ENCODE results near the gene C2orf68.
"Not testable (repeated sequence)": the region's sequence is repeated elsewhere in the genome, so short reads cannot be mapped to it uniquely, and the experiment has no call there.

The C2orf68 gene

DNA sequence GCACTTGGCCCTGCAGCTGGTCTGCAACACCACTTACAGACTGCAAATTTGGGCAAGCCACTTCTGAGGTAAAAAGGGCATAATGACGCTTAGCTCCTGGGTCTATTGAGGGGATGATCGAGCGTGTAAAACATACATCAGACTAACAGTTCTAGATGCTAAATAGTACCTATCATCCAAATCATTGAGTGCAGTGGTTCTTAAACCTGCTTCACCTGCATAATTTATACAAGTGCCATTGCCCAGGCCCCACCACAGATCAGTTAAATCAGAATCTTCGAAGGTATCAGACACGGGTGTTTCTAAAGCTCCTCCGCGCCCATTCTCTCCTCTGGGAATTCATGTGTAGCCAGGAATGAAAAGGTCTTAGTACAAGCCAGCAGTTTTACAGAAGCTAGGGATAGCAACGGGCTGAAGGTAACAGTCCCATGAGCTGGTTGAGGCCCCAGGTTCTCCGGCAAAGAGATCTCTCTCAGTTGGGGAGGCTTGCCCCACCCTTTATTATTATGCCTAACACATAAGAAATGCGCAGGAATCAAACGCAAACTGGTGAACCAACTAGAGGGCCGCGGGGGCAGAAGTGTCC, 17.1 kb downstream of the C2orf68 start:
- TF ChIP-seq SPI1 (IDR thresholded peaks at IDR 0.05; ENCODE audit: low read depth, low read length), result no peak
- TF ChIP-seq POLR2AphosphoS5 (IDR thresholded peaks at IDR 0.05; ENCODE audit: low read depth, low read length), result no peak
- TF ChIP-seq TAF1 (IDR thresholded peaks at IDR 0.05; ENCODE audit: low read depth, low read length), result no peak
- no peak for TF ChIP-seq POLR2A (IDR thresholded peaks at IDR 0.05; ENCODE audit: low read depth, low read length)
- TF ChIP-seq POU2F2 (IDR thresholded peaks at IDR 0.05; ENCODE audit: low read depth, low read length), result no peak
- FAIRE-seq, result peak; percentile 56
- no peak for DNase-seq (ENCODE audit: insufficient read length, low spot score)

DNA sequence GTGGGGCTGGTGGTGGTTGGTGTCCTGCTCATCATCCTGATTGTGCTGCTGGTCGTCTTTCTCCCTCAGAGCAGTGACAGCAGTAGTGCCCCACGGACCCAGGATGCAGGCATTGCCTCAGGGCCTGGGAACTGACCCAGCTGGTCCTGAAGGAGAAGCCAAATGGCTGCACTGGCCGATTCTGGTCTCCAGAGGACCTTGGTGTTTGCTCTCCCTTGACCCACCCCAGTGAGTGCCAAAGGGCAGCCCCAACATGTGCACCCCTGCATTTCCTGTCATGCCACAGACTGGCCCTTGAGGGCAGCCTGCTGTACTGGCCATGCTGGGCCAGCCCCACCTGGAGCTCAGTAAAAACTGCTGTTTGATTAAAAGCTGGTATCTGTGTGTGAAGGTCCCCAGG, 18.8 kb downstream of the C2orf68 start:
- no peak for TF ChIP-seq TAF1 (IDR thresholded peaks at IDR 0.05; ENCODE audit: low read depth, low read length)
- TF ChIP-seq PAX5 (IDR thresholded peaks at IDR 0.05; ENCODE audit: insufficient read depth, low read length, severe bottlenecking), result no peak
- no peak for TF ChIP-seq SPI1 (IDR thresholded peaks at IDR 0.05; ENCODE audit: low read depth, low read length)
- no peak for TF ChIP-seq POU2F2 (IDR thresholded peaks at IDR 0.05; ENCODE audit: low read depth, low read length)
- no peak for TF ChIP-seq POLR2A (IDR thresholded peaks at IDR 0.05; ENCODE audit: low read depth, low read length)
- TF ChIP-seq POLR2AphosphoS5 (IDR thresholded peaks at IDR 0.05; ENCODE audit: low read depth, low read length), result no peak
- no peak for FAIRE-seq
- DNase-seq (ENCODE audit: insufficient read length, low spot score), result no peak

DNA sequence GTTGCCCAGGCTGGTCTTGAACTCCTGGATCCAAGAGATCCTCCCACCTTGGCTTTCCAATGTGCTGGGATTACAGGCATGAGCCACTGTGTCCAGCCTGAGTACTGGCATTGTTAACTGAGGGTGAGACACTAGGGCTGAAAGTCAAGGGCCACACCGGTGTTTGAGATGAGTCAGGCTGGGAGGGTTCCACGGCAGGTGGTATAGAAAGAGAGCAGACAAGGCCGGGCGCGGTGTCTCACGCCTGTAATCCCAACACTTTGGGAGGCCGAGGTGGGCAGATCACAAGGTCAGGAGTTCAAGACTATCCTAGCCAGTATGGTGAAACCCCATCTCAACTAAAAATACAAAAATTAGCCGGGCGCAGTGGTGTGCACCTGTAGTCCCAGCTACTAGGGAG, 19.6 kb downstream of the C2orf68 start:
- not testable (repeated sequence) for FAIRE-seq; DNase-seq (ENCODE audit: insufficient read length, low spot score)

DNA sequence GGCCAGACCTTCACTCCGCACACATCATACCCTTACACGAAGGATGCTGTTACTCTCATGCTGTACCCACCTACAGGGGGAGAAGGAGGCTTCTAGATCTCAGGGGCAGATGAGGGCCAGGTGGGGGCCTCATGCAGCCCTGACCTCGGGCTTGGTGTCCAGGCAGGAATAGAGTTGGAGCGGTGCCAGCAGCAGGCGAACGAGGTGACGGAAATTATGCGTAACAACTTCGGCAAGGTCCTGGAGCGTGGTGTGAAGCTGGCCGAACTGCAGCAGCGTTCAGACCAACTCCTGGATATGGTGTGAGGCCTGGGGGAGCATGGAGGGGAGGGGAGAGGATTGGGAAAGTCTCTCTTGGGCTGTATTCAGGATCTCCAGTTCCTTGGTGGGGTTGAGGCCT, 20.3 kb downstream of the C2orf68 start:
- no peak for TF ChIP-seq SPI1 (IDR thresholded peaks at IDR 0.05; ENCODE audit: low read depth, low read length)
- no peak for TF ChIP-seq POLR2A (IDR thresholded peaks at IDR 0.05; ENCODE audit: low read depth, low read length)
- TF ChIP-seq POU2F2 (IDR thresholded peaks at IDR 0.05; ENCODE audit: low read depth, low read length), result no peak
- TF ChIP-seq POLR2AphosphoS5 (IDR thresholded peaks at IDR 0.05; ENCODE audit: low read depth, low read length), result no peak
- TF ChIP-seq TAF1 (IDR thresholded peaks at IDR 0.05; ENCODE audit: low read depth, low read length), result no peak
- no peak for TF ChIP-seq PAX5 (IDR thresholded peaks at IDR 0.05; ENCODE audit: insufficient read depth, low read length, severe bottlenecking)
- FAIRE-seq, result no peak

DNA sequence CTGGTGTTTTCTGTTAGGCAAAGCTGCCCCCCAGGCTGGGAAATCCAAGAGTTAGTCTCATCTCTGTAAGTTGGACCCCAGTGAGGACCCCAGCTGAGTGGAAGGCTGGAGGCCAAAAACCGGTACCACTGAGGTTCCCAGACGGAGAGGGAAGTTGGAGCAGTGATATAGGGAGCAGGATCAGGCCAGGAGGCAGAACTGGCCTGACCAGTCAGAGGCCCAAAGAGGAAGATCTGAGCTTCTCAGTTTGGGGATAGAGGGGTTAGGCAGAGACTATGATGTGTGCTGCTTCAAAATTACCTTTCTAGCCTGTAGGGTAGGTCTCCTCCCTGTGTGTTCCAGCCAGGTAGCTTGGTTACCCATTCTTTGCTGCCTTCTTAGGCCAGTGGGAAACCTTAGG, 20.9 kb downstream of the C2orf68 start:
- DNase-seq (ENCODE audit: insufficient read length, low spot score) (no peak), FAIRE-seq (no peak)
- TF ChIP-seq SPI1 (IDR thresholded peaks at IDR 0.05; ENCODE audit: low read depth, low read length), result no peak
- TF ChIP-seq POLR2AphosphoS5 (IDR thresholded peaks at IDR 0.05; ENCODE audit: low read depth, low read length), result no peak
- no peak for TF ChIP-seq PAX5 (IDR thresholded peaks at IDR 0.05; ENCODE audit: insufficient read depth, low read length, severe bottlenecking)
- no peak for TF ChIP-seq TAF1 (IDR thresholded peaks at IDR 0.05; ENCODE audit: low read depth, low read length)
- no peak for TF ChIP-seq POLR2A (IDR thresholded peaks at IDR 0.05; ENCODE audit: low read depth, low read length)
- no peak for TF ChIP-seq POU2F2 (IDR thresholded peaks at IDR 0.05; ENCODE audit: low read depth, low read length)

More for the DNA sequence above, 20.3 kb downstream of the C2orf68 start:
- no peak for DNase-seq (ENCODE audit: insufficient read length, low spot score)

DNA sequence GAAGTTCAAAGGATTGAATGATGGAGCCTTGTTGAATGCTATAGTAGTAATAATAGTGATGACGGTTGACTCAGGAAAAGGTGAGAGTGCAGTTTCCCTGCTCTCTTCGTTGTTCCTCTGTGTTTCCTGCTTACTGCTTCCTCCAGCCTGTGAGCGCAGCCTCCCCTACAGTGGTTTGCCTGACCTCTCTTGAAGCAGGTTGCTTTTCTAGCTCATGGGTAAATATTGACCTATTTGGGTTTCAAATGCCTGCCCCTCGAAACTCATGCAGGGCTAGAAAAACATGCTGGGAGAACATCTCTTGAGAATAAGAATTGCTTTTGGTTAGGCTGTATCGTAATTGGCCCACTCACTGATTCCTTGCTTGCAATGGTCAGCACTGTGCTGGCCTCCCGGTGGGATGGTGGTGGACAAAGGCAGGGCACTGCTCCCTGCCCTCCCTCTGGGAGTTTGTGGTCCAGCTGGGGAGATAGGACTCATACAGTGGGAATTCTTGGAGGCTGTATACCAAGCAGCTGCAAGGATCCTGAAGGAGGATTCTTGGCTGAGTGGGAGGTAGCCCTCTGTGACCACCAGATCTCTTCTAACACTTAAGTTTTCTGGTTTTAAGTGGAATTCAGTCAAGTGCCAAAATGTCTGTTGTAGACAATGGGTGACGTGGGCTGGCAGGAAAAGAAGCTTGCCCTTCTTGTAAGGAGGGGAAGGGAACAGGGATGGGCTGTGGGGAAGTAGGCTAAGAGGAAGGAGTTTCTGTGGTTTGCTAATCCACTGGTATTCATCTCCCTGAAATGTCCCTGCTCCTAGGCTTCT, 21.7 kb downstream of the C2orf68 start:
- DNase-seq (ENCODE audit: insufficient read length, low spot score), result no peak

DNA sequence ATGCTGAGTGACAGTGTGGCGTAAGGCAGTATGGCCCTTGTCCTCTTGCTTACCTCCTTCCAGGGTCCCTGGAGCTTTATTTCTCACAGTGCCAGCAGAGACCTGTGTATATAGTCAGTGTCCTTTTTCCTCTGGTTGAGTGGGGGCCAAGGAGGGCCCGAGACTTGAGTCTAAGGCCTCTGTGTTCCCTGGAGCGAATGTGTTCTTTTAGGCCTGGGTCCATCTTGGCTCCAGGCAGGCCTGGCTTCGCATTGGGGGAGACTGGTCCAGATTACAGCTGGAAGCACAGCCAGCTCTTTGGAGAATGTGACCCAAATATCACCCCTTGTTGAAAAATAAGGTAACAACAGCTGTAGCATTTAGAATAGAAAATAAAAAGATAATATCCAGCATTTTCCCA, 22.7 kb downstream of the C2orf68 start:
- FAIRE-seq (no peak), DNase-seq (ENCODE audit: insufficient read length, low spot score) (no peak)
- TF ChIP-seq POU2F2 (IDR thresholded peaks at IDR 0.05; ENCODE audit: low read depth, low read length), result no peak
- no peak for TF ChIP-seq POLR2A (IDR thresholded peaks at IDR 0.05; ENCODE audit: low read depth, low read length)
- no peak for TF ChIP-seq SPI1 (IDR thresholded peaks at IDR 0.05; ENCODE audit: low read depth, low read length)
- TF ChIP-seq PAX5 (IDR thresholded peaks at IDR 0.05; ENCODE audit: insufficient read depth, low read length, severe bottlenecking), result no peak
- TF ChIP-seq POLR2AphosphoS5 (IDR thresholded peaks at IDR 0.05; ENCODE audit: low read depth, low read length), result no peak
- no peak for TF ChIP-seq TAF1 (IDR thresholded peaks at IDR 0.05; ENCODE audit: low read depth, low read length)

More for the DNA sequence above, 21.7 kb downstream of the C2orf68 start:
- no peak for FAIRE-seq
- TF ChIP-seq POU2F2 (IDR thresholded peaks at IDR 0.05; ENCODE audit: low read depth, low read length), result no peak

DNA sequence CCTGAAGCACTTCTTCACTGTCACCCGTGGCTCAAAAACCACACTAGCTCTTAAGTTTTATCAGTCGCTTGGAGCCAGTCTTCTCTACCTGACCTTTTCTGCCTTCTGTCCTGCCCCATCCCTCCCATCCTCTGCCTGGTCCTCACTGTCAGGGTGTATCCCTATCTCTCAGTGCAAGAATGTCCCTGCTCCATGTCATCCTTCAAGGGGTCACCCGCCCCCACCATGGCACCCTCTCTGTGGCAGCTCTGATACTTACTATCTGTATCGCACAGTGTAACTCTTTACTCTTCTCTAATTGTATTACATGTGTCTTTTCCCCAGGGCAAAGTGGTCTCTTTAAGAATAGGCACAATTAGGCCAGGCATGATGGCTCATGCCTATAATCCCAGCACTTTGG, 23.2 kb downstream of the C2orf68 start:
- FAIRE-seq (no peak), DNase-seq (ENCODE audit: insufficient read length, low spot score) (no peak)
- TF ChIP-seq PAX5 (IDR thresholded peaks at IDR 0.05; ENCODE audit: insufficient read depth, low read length, severe bottlenecking), result no peak
- TF ChIP-seq SPI1 (IDR thresholded peaks at IDR 0.05; ENCODE audit: low read depth, low read length), result no peak
- TF ChIP-seq POU2F2 (IDR thresholded peaks at IDR 0.05; ENCODE audit: low read depth, low read length), result no peak
- no peak for TF ChIP-seq TAF1 (IDR thresholded peaks at IDR 0.05; ENCODE audit: low read depth, low read length)
- no peak for TF ChIP-seq POLR2AphosphoS5 (IDR thresholded peaks at IDR 0.05; ENCODE audit: low read depth, low read length)
- TF ChIP-seq POLR2A (IDR thresholded peaks at IDR 0.05; ENCODE audit: low read depth, low read length), result no peak

DNA sequence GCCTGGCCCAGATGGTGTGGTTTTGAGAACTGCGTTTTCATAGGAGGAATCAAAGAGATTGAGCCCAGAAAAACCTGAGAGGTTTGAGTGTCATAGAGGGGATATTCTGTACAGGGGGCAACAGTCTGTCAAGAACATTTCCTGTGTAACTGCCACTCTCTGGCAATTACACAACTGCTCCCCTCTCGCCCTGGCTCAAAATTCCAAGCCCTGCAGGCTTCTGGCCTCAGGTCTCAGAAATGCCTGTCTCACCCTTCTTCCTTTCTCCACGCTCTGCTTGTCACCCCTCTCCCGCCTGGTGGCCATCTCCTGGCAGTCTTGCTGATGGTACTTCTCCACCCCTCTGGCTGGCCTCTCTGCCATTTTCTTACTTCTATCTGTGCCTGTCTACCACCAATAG, 23.6 kb downstream of the C2orf68 start:
- FAIRE-seq, result no peak
- no peak for TF ChIP-seq PAX5 (IDR thresholded peaks at IDR 0.05; ENCODE audit: insufficient read depth, low read length, severe bottlenecking)
- no peak for DNase-seq (ENCODE audit: insufficient read length, low spot score)

DNA sequence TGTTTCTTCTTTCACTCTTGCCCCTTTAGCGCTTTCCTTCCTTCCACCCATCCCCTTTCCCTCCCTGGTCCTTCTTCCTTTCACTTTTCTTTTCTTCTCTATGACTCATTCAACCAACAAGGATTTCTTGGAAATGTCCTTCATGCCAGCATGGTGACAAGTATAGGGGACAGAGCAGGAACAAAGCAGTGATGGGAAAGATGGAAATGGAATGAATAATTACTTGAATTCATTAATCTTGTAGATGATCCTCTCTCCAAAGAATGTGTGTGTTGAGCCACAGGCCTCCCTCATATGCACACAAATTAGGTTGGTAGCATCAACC, 26.1 kb downstream of the C2orf68 start:
- FAIRE-seq, result no peak
- no peak for TF ChIP-seq POLR2AphosphoS5 (IDR thresholded peaks at IDR 0.05; ENCODE audit: low read depth, low read length)
- TF ChIP-seq TAF1 (IDR thresholded peaks at IDR 0.05; ENCODE audit: low read depth, low read length), result no peak
- TF ChIP-seq POU2F2 (IDR thresholded peaks at IDR 0.05; ENCODE audit: low read depth, low read length), result no peak
- TF ChIP-seq POLR2A (IDR thresholded peaks at IDR 0.05; ENCODE audit: low read depth, low read length), result no peak
- TF ChIP-seq SPI1 (IDR thresholded peaks at IDR 0.05; ENCODE audit: low read depth, low read length), result no peak
- no peak for TF ChIP-seq PAX5 (IDR thresholded peaks at IDR 0.05; ENCODE audit: insufficient read depth, low read length, severe bottlenecking)
- DNase-seq (ENCODE audit: insufficient read length, low spot score), result no peak
